ENCODE measurements around the gene NME7. TPM values are rescaled to one million over a fixed set of nuclear protein-coding genes. Genes with fewer than 3 reads are reported as not detected.

The NME7 gene
- total and polyA plus RNA-seq, 10 donors: 4.0 to 22.0 (median 9.7) TPM

DNA sequence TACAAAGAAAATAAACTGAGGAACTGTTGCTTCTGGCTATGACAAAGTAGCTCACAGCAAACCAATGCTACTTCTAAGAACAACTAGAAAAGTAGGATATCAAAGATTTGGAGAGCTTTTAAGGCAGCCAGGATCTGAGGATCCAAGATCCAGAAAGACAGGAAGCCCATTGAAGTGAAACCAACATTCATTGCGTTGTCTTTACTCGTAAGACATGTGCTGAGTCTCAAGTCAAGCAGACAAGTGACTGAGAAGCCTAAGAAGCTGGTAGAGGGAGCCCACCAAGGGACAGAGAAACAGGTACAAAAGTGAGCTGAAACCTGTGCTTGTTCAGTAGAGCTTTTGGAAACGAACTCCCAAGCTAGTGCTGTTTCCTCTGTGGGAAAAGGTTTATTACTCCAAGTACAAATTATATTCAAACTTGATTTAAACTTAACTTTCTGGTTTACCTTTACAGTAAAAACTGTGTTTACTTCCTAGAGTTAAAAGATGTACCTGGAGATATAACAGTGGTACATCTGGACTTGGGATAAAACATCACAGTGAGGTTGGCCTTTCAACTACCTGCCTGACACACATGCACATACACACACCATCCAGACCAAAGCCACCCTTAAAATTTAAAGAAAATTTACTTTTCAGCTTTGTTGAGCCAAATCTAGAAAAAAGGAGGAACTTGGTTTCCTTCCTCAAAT is 41.2 kb downstream of the NME7 start:
- no peak overlapping the region for H3K4me3 ChIP-seq
- peaks cover 0 to 13% (median 0%) of the 10 kb centered on the region in 6 donors for H3K4me1 ChIP-seq
- 30 to 53% (median 50%) methylated on average over 3 of the region's 3 CpGs for WGBS, 5 donors
- H3K27ac ChIP-seq: no peak overlapping the region
- peaks cover 0 to 28% (median 23%) of the 10 kb centered on the region in 8 donors for H3K9me3 ChIP-seq
- TF ChIP-seq POLR2AphosphoS5 (IDR thresholded peaks at IDR 0.05) (no peak), POLR2A (IDR thresholded peaks at IDR 0.05) (no peak)
- TF ChIP-seq, protein P1, sequence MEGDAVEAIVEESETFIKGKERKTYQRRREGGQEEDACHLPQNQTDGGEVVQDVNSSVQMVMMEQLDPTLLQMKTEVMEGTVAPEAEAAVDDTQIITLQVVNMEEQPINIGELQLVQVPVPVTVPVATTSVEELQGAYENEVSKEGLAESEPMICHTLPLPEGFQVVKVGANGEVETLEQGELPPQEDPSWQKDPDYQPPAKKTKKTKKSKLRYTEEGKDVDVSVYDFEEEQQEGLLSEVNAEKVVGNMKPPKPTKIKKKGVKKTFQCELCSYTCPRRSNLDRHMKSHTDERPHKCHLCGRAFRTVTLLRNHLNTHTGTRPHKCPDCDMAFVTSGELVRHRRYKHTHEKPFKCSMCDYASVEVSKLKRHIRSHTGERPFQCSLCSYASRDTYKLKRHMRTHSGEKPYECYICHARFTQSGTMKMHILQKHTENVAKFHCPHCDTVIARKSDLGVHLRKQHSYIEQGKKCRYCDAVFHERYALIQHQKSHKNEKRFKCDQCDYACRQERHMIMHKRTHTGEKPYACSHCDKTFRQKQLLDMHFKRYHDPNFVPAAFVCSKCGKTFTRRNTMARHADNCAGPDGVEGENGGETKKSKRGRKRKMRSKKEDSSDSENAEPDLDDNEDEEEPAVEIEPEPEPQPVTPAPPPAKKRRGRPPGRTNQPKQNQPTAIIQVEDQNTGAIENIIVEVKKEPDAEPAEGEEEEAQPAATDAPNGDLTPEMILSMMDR (IDR thresholded peaks at IDR 0.05 in 8 of 11, conservative IDR thresholded peaks at IDR 0.05 in 3 of 11): no peak
- intact Hi-C loops (cut with DNase I; ENCODE audit: low total_unique reads): no loop called here
- H3K27me3 ChIP-seq (replicated peaks in 1 of 7): no peaks in the 10 kb centered on the region
- DNase-seq: no peak
- peaks cover 0 to 6% (median 0%) of the 10 kb centered on the region in 6 donors for H3K36me3 ChIP-seq

DNA sequence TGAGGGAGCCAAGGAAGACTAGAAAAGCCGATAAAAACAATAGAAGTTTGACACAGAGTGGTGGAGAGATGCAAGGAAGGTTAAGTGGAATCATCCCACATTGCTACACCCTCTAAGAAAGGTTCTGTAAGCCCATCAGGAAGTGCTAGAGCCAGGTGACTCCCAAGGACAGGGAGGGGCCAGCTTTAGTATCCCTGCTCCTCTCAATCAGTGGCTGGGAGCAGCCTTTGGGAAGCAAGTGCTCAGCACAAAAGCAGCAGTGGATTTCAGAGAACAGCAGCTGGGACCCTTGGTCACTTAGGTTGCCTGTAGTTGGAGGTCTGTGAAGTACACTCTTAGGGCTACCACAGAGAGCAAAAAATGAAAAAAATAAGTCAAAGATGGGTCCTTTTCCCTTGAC is 42.5 kb downstream of the NME7 start:
- intact Hi-C loops (cut with DNase I; ENCODE audit: low total_unique reads): no loop called here
- TF ChIP-seq, protein P1 (IDR thresholded peaks at IDR 0.05 in 8 of 11, conservative IDR thresholded peaks at IDR 0.05 in 3 of 11): no peak
- TF ChIP-seq POLR2AphosphoS5 (IDR thresholded peaks at IDR 0.05) (no peak), POLR2A (IDR thresholded peaks at IDR 0.05) (no peak)
- Histone ChIP-seq H3K27ac (no peak overlapping the region), H3K4me3 (no peak overlapping the region), H3K36me3 (peaks cover 0 to 10% (median 0%) of the 10 kb centered on the region in 6 donors), H3K27me3 (replicated peaks in 1 of 7) (no peaks in the 10 kb centered on the region), H3K4me1 (peaks cover 0 to 13% (median 0%) of the 10 kb centered on the region in 6 donors), H3K9me3 (peaks cover 0 to 15% (median 12%) of the 10 kb centered on the region in 8 donors)
- DNase-seq: no peak
- WGBS, 5 donors: 86 to 93% (median 88%) methylated on average over 1 of the region's 1 CpG

DNA sequence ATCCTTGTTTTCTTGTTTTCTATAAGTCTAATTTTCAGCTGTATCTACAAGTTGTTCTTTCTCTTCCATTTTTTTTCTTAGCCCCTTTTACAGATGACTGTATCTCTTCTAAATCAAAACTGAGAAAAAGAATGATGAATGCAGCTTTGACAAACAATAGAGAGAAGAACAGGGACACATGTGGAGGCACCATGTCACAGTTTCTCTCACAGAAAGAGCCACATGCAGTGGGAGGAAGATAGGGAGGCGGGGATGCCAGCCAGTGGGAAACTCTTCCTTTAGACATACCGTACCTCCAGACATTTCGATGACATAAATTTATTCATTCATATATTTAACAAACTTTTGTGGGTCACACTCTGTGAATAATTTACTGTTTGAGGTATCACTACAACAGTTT is 45.5 kb downstream of the NME7 start:
- intact Hi-C loops (cut with DNase I; ENCODE audit: low total_unique reads): no loop called here
- WGBS, 5 donors: 95 to 98% (median 97%) methylated on average over 3 of the region's 3 CpGs
- Histone ChIP-seq H3K36me3 (peaks cover 0 to 10% (median 0%) of the 10 kb centered on the region in 6 donors), H3K4me3 (no peak overlapping the region), H3K9me3 (no peaks in the 10 kb centered on the region), H3K27me3 (replicated peaks in 1 of 7) (no peaks in the 10 kb centered on the region), H3K27ac (no peak overlapping the region), H3K4me1 (peaks cover 0 to 12% (median 0%) of the 10 kb centered on the region in 6 donors)
- TF ChIP-seq POLR2A (IDR thresholded peaks at IDR 0.05): no peak
- no peak for TF ChIP-seq POLR2AphosphoS5 (IDR thresholded peaks at IDR 0.05)
- TF ChIP-seq, protein P1 (IDR thresholded peaks at IDR 0.05 in 8 of 11, conservative IDR thresholded peaks at IDR 0.05 in 3 of 11): no peak
- no peak for DNase-seq

DNA sequence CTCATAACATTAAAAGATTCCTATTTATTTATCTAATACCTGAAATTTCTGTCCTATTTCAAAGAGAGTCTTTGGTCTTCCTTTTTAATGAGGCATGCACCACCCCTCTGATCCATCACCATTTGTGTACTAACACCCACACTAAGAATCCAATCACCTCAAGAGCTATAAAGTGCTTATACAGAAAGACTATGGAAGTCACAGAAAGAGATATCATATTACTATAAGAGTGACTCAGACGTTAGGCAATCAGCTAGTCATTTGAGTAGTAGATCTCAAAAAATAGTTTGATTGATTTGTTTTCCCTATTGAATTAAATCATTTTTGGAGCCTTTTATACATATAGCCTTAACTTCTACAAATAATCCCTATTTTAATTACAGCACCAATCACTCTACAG is 46.1 kb downstream of the NME7 start:
- 89 to 100% (median 91%) methylated on average over 1 of the region's 1 CpG for WGBS, 5 donors
- Histone ChIP-seq H3K4me3 (no peak overlapping the region), H3K9me3 (no peaks in the 10 kb centered on the region), H3K36me3 (peaks cover 0 to 10% (median 0%) of the 10 kb centered on the region in 6 donors), H3K4me1 (peaks cover 0 to 6% (median 0%) of the 10 kb centered on the region in 6 donors), H3K27ac (no peak overlapping the region), H3K27me3 (replicated peaks in 1 of 7) (no peaks in the 10 kb centered on the region)
- TF ChIP-seq POLR2A (IDR thresholded peaks at IDR 0.05) (no peak), POLR2AphosphoS5 (IDR thresholded peaks at IDR 0.05) (no peak)
- TF ChIP-seq, protein P1 (IDR thresholded peaks at IDR 0.05 in 8 of 11, conservative IDR thresholded peaks at IDR 0.05 in 3 of 11): no peak
- intact Hi-C loops (cut with DNase I; ENCODE audit: low total_unique reads): no loop called here
- DNase-seq: no peak
